ENCODE results near the gene ETS2.
A peak's percentile ranks its signal among the peaks of the same experiment; 100 is the strongest.

ETS2 gene

DNA sequence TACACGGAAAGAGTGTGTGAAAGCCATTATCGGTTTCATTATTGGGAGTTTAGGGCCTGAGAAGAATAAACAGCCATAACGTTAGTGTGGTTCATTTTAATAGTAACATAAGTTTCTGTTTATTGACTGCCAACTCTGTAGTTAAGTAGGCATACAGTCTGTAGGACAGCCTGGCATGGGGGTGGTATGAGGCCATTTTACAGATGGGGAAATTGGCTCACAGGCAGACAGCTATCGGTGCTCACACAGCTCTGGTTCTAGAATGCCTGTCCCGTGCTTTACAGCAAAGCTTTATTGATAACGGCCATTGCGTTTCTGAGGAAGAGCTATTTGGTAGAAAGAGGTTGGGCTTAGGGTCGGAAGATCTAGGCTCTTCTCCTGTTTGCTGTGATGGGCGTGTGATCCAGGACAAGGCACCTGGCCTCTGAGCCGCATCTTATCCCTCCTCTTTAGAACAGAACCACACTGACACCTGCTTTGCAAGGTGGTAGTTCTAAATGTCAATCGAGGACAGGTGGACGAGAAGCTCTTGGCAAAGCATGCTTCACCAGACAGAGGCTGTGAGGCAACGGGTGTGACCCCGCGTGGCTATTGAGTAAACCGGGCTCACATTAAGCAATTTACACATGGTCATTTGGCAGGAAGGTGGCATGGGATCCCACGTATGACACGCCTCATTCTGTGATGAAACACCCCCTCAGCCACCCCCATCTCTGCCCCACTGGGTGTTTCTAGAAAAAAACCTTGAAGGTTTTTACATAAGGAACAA, 14.9 kb downstream of the ETS2 start:
- no peak overlapping the region for H3K4me3 ChIP-seq (ENCODE audit: low read length)
- peak; percentile 72 for DNase-seq (ENCODE audit: low read depth)
- TF ChIP-seq, protein P1, sequence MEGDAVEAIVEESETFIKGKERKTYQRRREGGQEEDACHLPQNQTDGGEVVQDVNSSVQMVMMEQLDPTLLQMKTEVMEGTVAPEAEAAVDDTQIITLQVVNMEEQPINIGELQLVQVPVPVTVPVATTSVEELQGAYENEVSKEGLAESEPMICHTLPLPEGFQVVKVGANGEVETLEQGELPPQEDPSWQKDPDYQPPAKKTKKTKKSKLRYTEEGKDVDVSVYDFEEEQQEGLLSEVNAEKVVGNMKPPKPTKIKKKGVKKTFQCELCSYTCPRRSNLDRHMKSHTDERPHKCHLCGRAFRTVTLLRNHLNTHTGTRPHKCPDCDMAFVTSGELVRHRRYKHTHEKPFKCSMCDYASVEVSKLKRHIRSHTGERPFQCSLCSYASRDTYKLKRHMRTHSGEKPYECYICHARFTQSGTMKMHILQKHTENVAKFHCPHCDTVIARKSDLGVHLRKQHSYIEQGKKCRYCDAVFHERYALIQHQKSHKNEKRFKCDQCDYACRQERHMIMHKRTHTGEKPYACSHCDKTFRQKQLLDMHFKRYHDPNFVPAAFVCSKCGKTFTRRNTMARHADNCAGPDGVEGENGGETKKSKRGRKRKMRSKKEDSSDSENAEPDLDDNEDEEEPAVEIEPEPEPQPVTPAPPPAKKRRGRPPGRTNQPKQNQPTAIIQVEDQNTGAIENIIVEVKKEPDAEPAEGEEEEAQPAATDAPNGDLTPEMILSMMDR (IDR thresholded peaks at IDR 0.05; ENCODE audit: insufficient read depth, low read depth, low read length, missing control alignments): no peak

DNA sequence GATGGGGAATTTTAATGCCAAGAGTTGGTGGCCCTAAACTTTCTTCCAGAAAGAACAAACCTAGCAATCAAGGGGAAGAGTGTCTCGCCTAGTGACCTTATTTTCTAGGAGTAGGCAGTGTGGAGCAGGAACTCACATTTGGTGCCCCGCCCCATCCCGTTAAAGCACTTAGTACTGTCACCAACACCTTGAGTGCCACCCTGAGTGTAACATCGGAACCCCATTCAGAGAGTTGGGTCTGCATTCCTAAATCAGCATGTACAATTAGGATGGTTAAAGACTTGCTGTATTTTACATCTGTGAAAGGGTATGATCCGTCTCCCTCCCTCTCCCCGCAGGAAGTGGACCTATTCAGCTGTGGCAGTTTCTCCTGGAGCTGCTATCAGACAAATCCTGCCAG, 15.5 kb downstream of the ETS2 start:
- no peak overlapping the region for H3K4me3 ChIP-seq (ENCODE audit: low read length)
- DNase-seq (ENCODE audit: low read depth): no peak
- TF ChIP-seq, protein P1 (IDR thresholded peaks at IDR 0.05; ENCODE audit: insufficient read depth, low read depth, low read length, missing control alignments): no peak

DNA sequence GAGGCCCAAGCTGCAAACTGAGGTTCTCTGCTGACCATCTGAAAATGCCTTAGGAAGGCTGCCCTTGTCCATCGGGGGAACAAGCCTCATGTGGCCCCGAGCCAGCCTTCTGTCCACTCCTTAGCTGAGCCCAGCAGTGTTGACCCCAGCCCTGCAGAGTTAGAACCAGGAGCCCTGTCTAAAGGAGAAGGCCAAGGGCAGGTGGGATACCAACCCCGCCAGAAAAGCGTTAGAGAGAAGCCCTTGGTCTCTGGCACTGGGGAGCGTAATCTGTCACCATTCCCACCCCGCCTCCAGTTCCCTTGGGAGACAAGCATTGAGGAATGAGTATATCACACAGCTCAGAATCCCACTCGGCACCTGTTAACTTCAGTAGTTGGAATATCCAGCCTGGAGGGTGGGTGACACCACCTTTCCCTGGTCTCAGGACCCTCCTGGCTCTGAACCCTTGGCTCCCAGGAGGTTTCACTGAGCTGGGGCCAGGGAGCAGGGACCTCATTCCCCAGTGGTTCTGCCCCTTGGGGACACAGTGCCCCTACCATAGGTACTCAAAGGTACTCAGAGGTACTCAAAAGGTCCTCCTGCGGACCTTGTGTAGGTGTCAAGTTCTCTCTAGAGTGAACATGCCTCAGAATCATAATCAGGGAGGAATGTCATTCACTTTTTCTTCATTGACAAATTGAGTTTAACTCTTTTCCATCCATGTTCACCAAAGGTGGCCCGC, 16.4 kb downstream of the ETS2 start:
- TF ChIP-seq, protein P1 (IDR thresholded peaks at IDR 0.05; ENCODE audit: insufficient read depth, low read depth, low read length, missing control alignments): no peak
- H3K4me3 ChIP-seq (ENCODE audit: low read length): no peak overlapping the region
- DNase-seq (ENCODE audit: low read depth): no peak

DNA sequence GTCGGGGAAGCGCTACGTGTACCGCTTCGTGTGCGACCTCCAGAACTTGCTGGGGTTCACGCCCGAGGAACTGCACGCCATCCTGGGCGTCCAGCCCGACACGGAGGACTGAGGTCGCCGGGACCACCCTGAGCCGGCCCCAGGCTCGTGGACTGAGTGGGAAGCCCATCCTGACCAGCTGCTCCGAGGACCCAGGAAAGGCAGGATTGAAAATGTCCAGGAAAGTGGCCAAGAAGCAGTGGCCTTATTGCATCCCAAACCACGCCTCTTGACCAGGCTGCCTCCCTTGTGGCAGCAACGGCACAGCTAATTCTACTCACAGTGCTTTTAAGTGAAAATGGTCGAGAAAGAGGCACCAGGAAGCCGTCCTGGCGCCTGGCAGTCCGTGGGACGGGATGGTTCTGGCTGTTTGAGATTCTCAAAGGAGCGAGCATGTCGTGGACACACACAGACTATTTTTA, 17.1 kb downstream of the ETS2 start:
- DNase-seq (ENCODE audit: low read depth): no peak
- TF ChIP-seq, protein P1 (IDR thresholded peaks at IDR 0.05; ENCODE audit: insufficient read depth, low read depth, low read length, missing control alignments): no peak

DNA sequence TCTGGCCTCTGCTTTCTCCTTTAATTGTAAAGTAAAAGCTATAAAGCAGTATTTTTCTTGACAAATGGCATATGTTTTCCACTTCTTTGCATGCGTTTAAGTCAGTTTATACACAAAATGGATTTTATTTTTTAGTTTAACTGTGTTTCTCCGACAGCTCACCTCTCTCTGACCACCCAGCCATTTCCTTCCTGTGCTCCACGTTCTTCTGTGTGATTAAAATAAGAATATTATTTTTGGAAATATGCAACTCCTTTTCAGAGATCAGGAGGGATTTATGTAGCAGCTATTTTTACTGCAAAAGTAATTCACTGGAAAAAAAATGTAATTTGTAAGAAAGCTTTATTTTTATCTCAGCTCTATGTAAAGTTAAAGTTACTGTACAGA, 18.0 kb downstream of the ETS2 start:
- no peak overlapping the region for H3K4me3 ChIP-seq (ENCODE audit: low read length)
- TF ChIP-seq, protein P1 (IDR thresholded peaks at IDR 0.05; ENCODE audit: insufficient read depth, low read depth, low read length, missing control alignments): no peak
- DNase-seq (ENCODE audit: low read depth): no peak

More for the DNA sequence above, 17.1 kb downstream of the ETS2 start:
- no peak overlapping the region for H3K4me3 ChIP-seq (ENCODE audit: low read length)

DNA sequence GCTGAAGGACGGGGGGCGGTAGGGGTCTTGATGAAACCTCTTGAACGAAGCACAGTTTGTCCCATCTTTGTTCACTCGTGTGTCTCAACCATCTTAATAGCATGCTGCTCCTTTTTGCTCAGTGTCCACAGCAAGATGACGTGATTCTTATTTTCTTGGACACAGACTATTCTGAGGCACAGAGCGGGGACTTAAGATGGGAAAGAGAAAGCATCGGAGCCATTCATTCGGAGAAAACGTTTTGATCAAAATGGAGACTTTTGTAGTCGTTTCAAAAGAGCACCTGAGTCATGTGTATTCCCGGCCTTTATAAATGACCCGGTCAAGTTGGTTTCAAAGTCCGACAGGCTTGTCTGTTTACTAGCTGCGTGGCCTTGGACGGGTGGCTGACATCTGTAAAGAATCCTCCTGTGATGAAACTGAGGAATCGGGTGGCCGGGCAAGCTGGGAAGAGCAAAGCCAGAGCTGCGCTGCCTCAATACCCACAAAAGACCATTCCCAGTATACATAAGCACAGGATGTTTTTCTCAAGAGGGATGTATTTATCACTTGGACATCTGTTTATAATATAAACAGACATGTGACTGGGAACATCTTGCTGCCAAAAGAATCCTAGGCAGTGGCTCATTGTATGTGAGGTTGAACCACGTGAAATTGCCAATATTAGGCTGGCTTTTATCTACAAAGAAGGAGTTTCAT, 18.5 kb downstream of the ETS2 start:
- TF ChIP-seq, protein P1 (IDR thresholded peaks at IDR 0.05; ENCODE audit: insufficient read depth, low read depth, low read length, missing control alignments): no peak
- no peak overlapping the region for H3K4me3 ChIP-seq (ENCODE audit: low read length)
- no peak for DNase-seq (ENCODE audit: low read depth)

Data from epithelial cell of esophagus (primary cell).